Nephron (organoid): ENCODE results near the gene SMTNL1.

Source experiments
- H3K27ac Mint-ChIP-seq, 3 experiments: 2 replicates each; pipeline ENCODE4 v1.8.0; 2020; ENCODE audit warnings: mixed read lengths in 3 of 3, mild to moderate bottlenecking in 2 of 3, moderate library complexity in 1 of 3
- H3K27me3 Mint-ChIP-seq: 2 replicates; pipeline ENCODE4 v1.8.0; 2021; ENCODE audit warnings: low read depth, mild to moderate bottlenecking, moderate library complexity, mixed read lengths
- H3K36me3 Mint-ChIP-seq: 2 replicates; pipeline ENCODE4 v1.8.0; 2020; ENCODE audit warnings: low read depth, mixed read lengths
- H3K4me1 Mint-ChIP-seq: 2 replicates; pipeline ENCODE4 v1.8.0; 2020; ENCODE audit warnings: mixed read lengths
- H3K4me3 Mint-ChIP-seq, 3 experiments: 2 replicates each; pipeline ENCODE4 v1.8.0; 2020; ENCODE audit warnings: mild to moderate bottlenecking in 3 of 3, mixed read lengths in 3 of 3, moderate library complexity in 2 of 3
- H3K9me3 Mint-ChIP-seq: 2 replicates; pipeline ENCODE4 v1.8.0; 2020; ENCODE audit warnings: mixed read lengths
- TF ChIP-seq, protein P1 (sequence below), 3 experiments: fragments of 200-600 bp; sonication (generic); IDR thresholded peaks; one replicate each; pipeline ENCODE4 v1.5.0; 2021; ENCODE audit warnings: antibody characterized with exemption in 3 of 3; ENCODE audit not compliant: unreplicated experiment in 3 of 3

SMTNL1 gene

DNA sequence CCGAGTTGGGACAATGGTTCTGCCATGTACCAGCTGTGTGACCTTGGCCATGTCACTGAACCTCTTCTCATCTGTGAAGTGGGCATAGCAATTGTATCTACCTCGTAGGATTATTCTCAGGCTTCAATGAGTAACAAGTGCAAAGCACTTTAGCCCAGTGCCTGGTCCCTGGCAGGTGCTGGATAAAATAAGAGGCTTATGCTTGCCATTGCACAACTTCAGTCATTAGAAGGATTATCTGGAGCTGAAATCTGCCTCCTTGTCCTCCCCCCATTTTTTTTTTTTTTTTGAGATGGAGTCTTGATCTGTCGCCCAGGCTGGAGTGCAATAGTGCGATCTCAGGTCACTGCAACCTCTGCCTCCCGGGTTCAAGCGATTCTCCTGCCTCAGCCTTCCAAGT is 7.2 kb downstream of the SMTNL1 start:
- Mint-ChIP-seq H3K4me3 (no peak overlapping the region), H3K4me1 (peaks cover 15% of the 10 kb centered on the region), H3K9me3 (no peaks in the 10 kb centered on the region), H3K36me3 (no peaks in the 10 kb centered on the region), H3K27me3 (peaks cover 4% of the 10 kb centered on the region), H3K27ac (no peak overlapping the region)
- TF ChIP-seq, protein P1, sequence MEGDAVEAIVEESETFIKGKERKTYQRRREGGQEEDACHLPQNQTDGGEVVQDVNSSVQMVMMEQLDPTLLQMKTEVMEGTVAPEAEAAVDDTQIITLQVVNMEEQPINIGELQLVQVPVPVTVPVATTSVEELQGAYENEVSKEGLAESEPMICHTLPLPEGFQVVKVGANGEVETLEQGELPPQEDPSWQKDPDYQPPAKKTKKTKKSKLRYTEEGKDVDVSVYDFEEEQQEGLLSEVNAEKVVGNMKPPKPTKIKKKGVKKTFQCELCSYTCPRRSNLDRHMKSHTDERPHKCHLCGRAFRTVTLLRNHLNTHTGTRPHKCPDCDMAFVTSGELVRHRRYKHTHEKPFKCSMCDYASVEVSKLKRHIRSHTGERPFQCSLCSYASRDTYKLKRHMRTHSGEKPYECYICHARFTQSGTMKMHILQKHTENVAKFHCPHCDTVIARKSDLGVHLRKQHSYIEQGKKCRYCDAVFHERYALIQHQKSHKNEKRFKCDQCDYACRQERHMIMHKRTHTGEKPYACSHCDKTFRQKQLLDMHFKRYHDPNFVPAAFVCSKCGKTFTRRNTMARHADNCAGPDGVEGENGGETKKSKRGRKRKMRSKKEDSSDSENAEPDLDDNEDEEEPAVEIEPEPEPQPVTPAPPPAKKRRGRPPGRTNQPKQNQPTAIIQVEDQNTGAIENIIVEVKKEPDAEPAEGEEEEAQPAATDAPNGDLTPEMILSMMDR (IDR thresholded peaks at IDR 0.05; ENCODE audit: unreplicated experiment in 3 of 3), result no peak

DNA sequence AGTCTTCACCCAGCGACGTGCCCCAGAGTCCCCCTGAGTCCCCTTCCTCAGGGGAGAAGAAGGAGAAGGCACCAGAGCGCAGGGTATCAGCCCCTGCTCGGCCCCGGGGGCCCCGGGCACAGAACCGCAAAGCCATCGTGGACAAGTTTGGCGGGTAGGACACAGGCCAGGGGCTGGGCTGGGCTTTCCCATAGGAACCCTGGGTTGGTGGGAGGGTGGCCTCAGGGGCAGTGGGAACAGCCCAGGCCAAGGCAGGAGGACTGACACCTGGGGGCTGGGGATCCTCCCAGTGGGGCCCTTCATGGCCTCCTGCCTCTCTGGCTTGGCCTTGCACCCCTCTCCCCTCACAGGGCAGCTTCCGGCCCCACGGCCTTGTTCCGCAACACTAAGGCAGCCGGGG is 8.5 kb downstream of the SMTNL1 start:
- Mint-ChIP-seq H3K9me3 (no peaks in the 10 kb centered on the region), H3K27ac (no peak overlapping the region), H3K27me3 (peaks cover 4% of the 10 kb centered on the region), H3K36me3 (no peaks in the 10 kb centered on the region), H3K4me1 (peaks cover 9% of the 10 kb centered on the region), H3K4me3 (no peak overlapping the region)
- TF ChIP-seq, protein P1 (IDR thresholded peaks at IDR 0.05; ENCODE audit: unreplicated experiment in 3 of 3), result no peak

DNA sequence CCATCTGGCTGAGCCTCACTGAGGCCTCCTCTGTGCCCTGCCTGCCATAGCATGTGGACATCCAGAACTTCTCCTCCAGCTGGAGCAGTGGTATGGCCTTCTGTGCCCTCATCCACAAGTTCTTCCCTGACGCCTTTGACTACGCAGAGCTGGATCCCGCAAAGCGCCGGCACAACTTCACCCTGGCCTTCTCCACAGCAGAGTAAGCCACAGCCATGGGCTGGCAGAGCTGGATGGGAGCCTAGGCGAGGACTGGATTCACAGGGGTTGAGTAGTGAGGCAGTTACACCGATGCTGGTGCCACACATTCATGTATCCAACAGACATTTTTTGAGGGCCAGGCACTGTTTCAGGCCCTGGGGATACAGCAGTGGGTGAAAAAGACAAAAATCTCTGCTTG is 9.1 kb downstream of the SMTNL1 start:
- TF ChIP-seq, protein P1 (IDR thresholded peaks at IDR 0.05; ENCODE audit: unreplicated experiment in 3 of 3), result no peak
- Mint-ChIP-seq H3K4me3 (no peak overlapping the region), H3K27ac (no peak overlapping the region), H3K27me3 (peaks cover 4% of the 10 kb centered on the region), H3K4me1 (peaks cover 3% of the 10 kb centered on the region), H3K9me3 (no peaks in the 10 kb centered on the region), H3K36me3 (no peaks in the 10 kb centered on the region)

DNA sequence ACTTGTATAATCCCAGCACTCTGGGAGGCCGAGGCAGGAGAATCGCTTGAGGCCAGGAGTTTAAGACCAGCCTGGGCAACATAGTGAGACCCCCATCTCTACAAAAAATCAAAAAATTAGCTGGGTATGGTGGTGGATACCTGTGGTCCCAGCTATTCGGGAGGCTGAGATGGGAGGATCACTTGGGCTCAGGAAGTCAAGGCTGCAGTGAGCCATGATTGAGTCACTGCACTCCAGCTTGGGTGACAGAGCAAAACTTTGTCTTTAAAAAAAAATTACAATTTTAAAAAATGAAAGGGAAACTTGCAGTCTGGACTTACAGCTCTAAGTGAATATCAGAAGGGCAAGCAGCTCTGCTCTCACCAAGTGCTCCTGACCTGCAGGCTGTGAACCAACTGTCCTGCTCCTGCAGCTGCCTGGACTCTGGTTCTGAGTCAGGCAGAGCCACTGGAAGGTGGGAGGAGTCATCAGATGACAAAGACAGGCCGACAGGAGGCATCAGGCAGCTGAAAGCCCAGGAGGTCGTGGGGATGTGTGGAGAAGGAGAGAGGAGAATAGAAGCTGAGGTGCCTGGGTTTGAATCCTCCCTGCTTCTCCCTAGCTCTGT is 9.6 kb downstream of the SMTNL1 start:
- no peaks in the 10 kb centered on the region for H3K4me1 Mint-ChIP-seq
- H3K27ac Mint-ChIP-seq, result no peak overlapping the region
- peaks cover 1% of the 10 kb centered on the region for H3K36me3 Mint-ChIP-seq
- TF ChIP-seq, protein P1 (IDR thresholded peaks at IDR 0.05; ENCODE audit: unreplicated experiment in 3 of 3), result no peak
- H3K27me3 Mint-ChIP-seq, result peaks cover 4% of the 10 kb centered on the region
- H3K9me3 Mint-ChIP-seq, result no peaks in the 10 kb centered on the region
- no peak overlapping the region for H3K4me3 Mint-ChIP-seq

DNA sequence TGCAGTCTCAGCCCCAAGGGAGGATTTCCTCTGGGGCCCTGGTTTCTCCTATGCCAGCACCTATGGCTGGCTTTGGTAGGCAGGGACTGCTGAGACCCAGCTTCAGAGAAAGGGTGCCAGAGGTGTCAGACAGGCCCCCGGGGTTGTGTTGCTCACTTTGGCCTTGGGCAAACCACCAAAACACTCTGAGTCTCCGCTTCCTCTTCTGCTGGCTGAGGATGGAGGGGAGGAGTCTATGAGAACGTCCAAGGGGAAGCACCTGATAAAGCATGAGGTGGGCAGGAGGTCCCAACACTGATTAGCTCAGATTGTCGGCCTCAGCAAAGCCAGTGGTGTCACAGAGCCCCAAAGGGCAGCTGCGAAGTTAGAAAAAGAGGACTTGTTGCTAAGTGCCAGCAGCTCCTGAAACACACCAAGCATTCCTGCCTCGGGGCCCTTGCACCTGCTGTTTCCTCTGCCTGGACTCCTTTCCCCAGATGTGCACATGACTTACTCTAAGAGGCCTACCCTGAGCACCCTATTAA is 10.5 kb downstream of the SMTNL1 start:
- TF ChIP-seq, protein P1 (IDR thresholded peaks at IDR 0.05; ENCODE audit: unreplicated experiment in 3 of 3), result no peak
- Mint-ChIP-seq H3K27ac (no peak overlapping the region), H3K4me1 (no peaks in the 10 kb centered on the region), H3K9me3 (no peaks in the 10 kb centered on the region), H3K36me3 (peaks cover 11% of the 10 kb centered on the region), H3K4me3 (no peak overlapping the region), H3K27me3 (peaks cover 2% of the 10 kb centered on the region)

DNA sequence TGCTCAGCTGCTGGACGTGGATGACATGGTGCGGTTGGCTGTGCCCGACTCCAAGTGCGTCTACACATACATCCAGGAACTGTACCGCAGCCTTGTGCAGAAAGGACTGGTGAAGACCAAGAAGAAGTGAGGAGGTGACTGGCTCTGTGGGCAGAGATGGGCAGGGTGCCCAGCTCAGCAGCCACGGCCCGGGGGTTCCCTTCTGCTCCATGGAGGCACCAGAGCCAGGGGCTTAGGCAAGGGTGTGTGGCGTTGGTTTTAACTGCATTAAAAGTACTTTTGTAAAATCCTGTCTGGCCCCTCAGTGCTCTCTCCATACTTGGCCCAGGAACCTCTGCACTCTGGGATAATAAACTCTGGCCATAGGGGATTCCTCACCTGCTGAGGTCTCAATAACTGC is 12.6 kb downstream of the SMTNL1 start:
- H3K27me3 Mint-ChIP-seq, result no peaks in the 10 kb centered on the region
- no peaks in the 10 kb centered on the region for H3K4me1 Mint-ChIP-seq
- TF ChIP-seq, protein P1 (IDR thresholded peaks at IDR 0.05; ENCODE audit: unreplicated experiment in 3 of 3), result no peak

More for the DNA sequence above, 12.6 kb downstream of the SMTNL1 start:
- Mint-ChIP-seq H3K36me3 (peaks cover 21% of the 10 kb centered on the region), H3K9me3 (no peaks in the 10 kb centered on the region), H3K4me3 (no peak overlapping the region), H3K27ac (no peak overlapping the region)
